VCaP (cell line): ENCODE measurements around the gene STYXL2.

Experiments used
- H3K27ac ChIP-seq: fragments of 450-650 bp; 2 replicates; pipeline ENCODE4 v1.5.1; 2017
- CTCF ChIP-seq: fragments of 450-650 bp; conservative IDR thresholded peaks from 2 replicates; pipeline ENCODE4 v1.5.1; 2017; ENCODE audit warnings: mild to moderate bottlenecking, moderate library complexity

Gene STYXL2

GRCh38 chr1:167082511-167083027 is 11.3 kb upstream of the STYXL2 start:
- no peak overlapping the region for H3K27ac ChIP-seq
- no peak for TF ChIP-seq CTCF

- no peak for TF ChIP-seq CTCF
- no peak overlapping the region for H3K27ac ChIP-seq
Measured at GRCh38 chr1:167083066-167083665, 10.7 kb upstream of the STYXL2 start.

GRCh38 chr1:167083871-167084270 is 10.0 kb upstream of the STYXL2 start:
- TF ChIP-seq CTCF = no peak
- H3K27ac ChIP-seq = no peak overlapping the region

- H3K27ac ChIP-seq = no peak overlapping the region
- no peak for TF ChIP-seq CTCF
Measured at GRCh38 chr1:167084757-167085156, 9.1 kb upstream of the STYXL2 start.

GRCh38 chr1:167086033-167086432 is 7.8 kb upstream of the STYXL2 start:
- no peak for TF ChIP-seq CTCF
- H3K27ac ChIP-seq = no peak overlapping the region

- no peak for TF ChIP-seq CTCF
- H3K27ac ChIP-seq = no peak overlapping the region
Measured at GRCh38 chr1:167086768-167087167, 7.1 kb upstream of the STYXL2 start.

GRCh38 chr1:167088746-167089417 is 5.0 kb upstream of the STYXL2 start:
- no peak for TF ChIP-seq CTCF

More at GRCh38 chr1:167088746-167089417, 5.0 kb upstream of the STYXL2 start:
- H3K27ac ChIP-seq = no peak overlapping the region
